HEK293T (cell line): ENCODE measurements around the gene DKKL1.
A peak's percentile ranks its signal among the peaks of the same experiment; 100 is the strongest.

Source experiments
- CTCF ChIA-PET: fragments of 350-600 bp; formaldehyde crosslinking; extraction: SDS; loops from one replicate; lab custom pipeline; 2021; ENCODE audit warnings: antibody characterized with exemption, inconsistent platforms; lab: Yijun Ruan, JAX
- POLR2A ChIA-PET: fragments of 350-600 bp; formaldehyde crosslinking; extraction: SDS; loops from one replicate; lab custom pipeline; 2020; ENCODE audit warnings: antibody characterized with exemption, inconsistent platforms; lab: Yijun Ruan, JAX
- DNase-seq: peaks from one replicate; pipeline ENCODE4 v3.0.0; 2012; ENCODE audit warnings: mixed read lengths; ENCODE audit errors: extremely low spot score
- ARNT ChIP-seq: fragments of 450-650 bp; IDR thresholded peaks from 2 replicates; pipeline ENCODE4 v1.6.1; 2017; ENCODE audit warnings: mild to moderate bottlenecking
- BHLHE40 ChIP-seq: fragments of 450-650 bp; IDR thresholded peaks from 2 replicates; pipeline ENCODE4 v1.6.1; 2016; ENCODE audit warnings: mild to moderate bottlenecking, moderate library complexity, borderline replicate concordance
- CTBP1 ChIP-seq: fragments of 450-650 bp; IDR thresholded peaks from 2 replicates; pipeline ENCODE4 v1.6.1; 2016; ENCODE audit warnings: borderline replicate concordance
- ELF4 ChIP-seq: fragments of 450-650 bp; IDR thresholded peaks from 2 replicates; pipeline ENCODE4 v1.6.1; 2017; ENCODE audit warnings: antibody characterized with exemption
- FOXA1 ChIP-seq: fragments of 450-650 bp; IDR thresholded peaks from 2 replicates; pipeline ENCODE4 v1.6.1; 2016; ENCODE audit warnings: mild to moderate bottlenecking
- FOXK2 ChIP-seq: fragments of 450-650 bp; IDR thresholded peaks from 2 replicates; pipeline ENCODE4 v1.6.1; 2016; ENCODE audit warnings: mild to moderate bottlenecking
- FOXM1 ChIP-seq: fragments of 450-650 bp; IDR thresholded peaks from 2 replicates; pipeline ENCODE4 v1.6.1; 2017; ENCODE audit warnings: mild to moderate bottlenecking, borderline replicate concordance
- HDGF ChIP-seq: fragments of 450-650 bp; IDR thresholded peaks from 2 replicates; pipeline ENCODE4 v1.6.1; 2017; ENCODE audit warnings: antibody characterized with exemption, borderline replicate concordance
- L3MBTL2 ChIP-seq: fragments of 450-650 bp; conservative IDR thresholded peaks from 2 replicates; pipeline ENCODE4 v1.6.1; 2016; ENCODE audit warnings: mild to moderate bottlenecking
- LEF1 ChIP-seq: fragments of 450-650 bp; IDR thresholded peaks from 2 replicates; pipeline ENCODE4 v1.6.1; 2017; ENCODE audit warnings: mild to moderate bottlenecking, borderline replicate concordance
- NFRKB ChIP-seq: fragments of 450-650 bp; IDR thresholded peaks from 2 replicates; pipeline ENCODE4 v1.6.1; 2016; ENCODE audit warnings: mild to moderate bottlenecking, moderate library complexity
- PKNOX1 ChIP-seq: fragments of 450-650 bp; IDR thresholded peaks from 2 replicates; pipeline ENCODE4 v1.6.1; 2016
- SP1 ChIP-seq: fragments of 450-650 bp; IDR thresholded peaks from 2 replicates; pipeline ENCODE4 v1.6.1; 2017
- SUZ12 ChIP-seq: fragments of 450-650 bp; IDR thresholded peaks from 2 replicates; pipeline ENCODE4 v1.6.1; 2016; ENCODE audit warnings: mild to moderate bottlenecking
- TARDBP ChIP-seq: fragments of 450-650 bp; IDR thresholded peaks from 2 replicates; pipeline ENCODE4 v1.6.1; 2016
- ZNF384 ChIP-seq: fragments of 450-650 bp; IDR thresholded peaks from 2 replicates; pipeline ENCODE4 v1.6.1; 2016

The DKKL1 gene

GRCh38 chr19:49390131-49390928 is 26.7 kb downstream of the DKKL1 start:
- CTCF ChIA-PET, result interaction anchor here (1.1 to 1.6 kb wide), 2 partner anchors 13 to 27 kb away, joined by 4 read pairs; no protein-coding TSS in a partner anchor
- TF ChIP-seq L3MBTL2 (no peak), BHLHE40 (no peak), PKNOX1 (no peak), CTBP1 (no peak), HDGF (no peak), FOXM1 (no peak), ARNT (no peak), TARDBP (no peak), ZNF384 (no peak), LEF1 (no peak), SUZ12 (no peak), ELF4 (no peak), FOXA1 (no peak)
- POLR2A ChIA-PET, result interaction anchor here (0.6 to 1.2 kb wide), 2 partner anchors 56 to 62 kb away, joined by 3 to 4 read pairs; partner anchors contain the start of gene ALDH16A1
- no peak for DNase-seq

GRCh38 chr19:49390929-49391359 is 27.3 kb downstream of the DKKL1 start:
- POLR2A ChIA-PET, result interaction anchor here (0.9 to 1.4 kb wide), 3 partner anchors 13 to 62 kb away, joined by 3 to 8 read pairs (median 6); partner anchors contain the start of genes ALDH16A1 and PIH1D1
- CTCF ChIA-PET, result interaction anchor here (0.6 to 1.6 kb wide), 9 partner anchors 13 to 105 kb away, joined by 3 to 11 read pairs (median 3); partner anchors contain the start of genes GFY and SLC17A7
- TF ChIP-seq SUZ12 (no peak), TARDBP (no peak), BHLHE40 (no peak), SP1 (no peak), FOXK2 (no peak), NFRKB (no peak), FOXM1 (no peak)
- no peak for DNase-seq

GRCh38 chr19:49391581-49392399 is 28.1 kb downstream of the DKKL1 start:
- DNase-seq, result peak; percentile 85
- TF ChIP-seq ZNF384, result no peak
- TF ChIP-seq TARDBP, result no peak
- TF ChIP-seq SP1, result no peak
- no peak for TF ChIP-seq L3MBTL2
- TF ChIP-seq PKNOX1, result peak; percentile 54; the same call in 1 of the 2 replicates
- ChIA-PET CTCF (interaction anchor here (0.6 to 2.0 kb wide), 12 partner anchors 12 to 104 kb away, joined by 3 to 11 read pairs (median 3); partner anchors contain the start of genes GFY and SLC17A7), POLR2A (interaction anchor here (0.9 to 1.4 kb wide), 3 partner anchors 12 to 62 kb away, joined by 3 to 8 read pairs (median 6); partner anchors contain the start of genes ALDH16A1 and PIH1D1)

GRCh38 chr19:49393881-49394280 is 30.2 kb downstream of the DKKL1 start:
- ChIA-PET CTCF (interaction anchor here (1.5 kb wide), 1 partner anchor 10 kb away, joined by 4 read pairs; no protein-coding TSS in a partner anchor), POLR2A (interaction anchor here (0.6 to 1.8 kb wide), 5 partner anchors 9 to 58 kb away, joined by 3 to 6 read pairs (median 4); partner anchors contain the start of gene PIH1D1)
- no peak for DNase-seq
- TF ChIP-seq FOXA1 (no peak), ZNF384 (no peak), PKNOX1 (no peak), FOXK2 (no peak), CTBP1 (no peak), ARNT (no peak), TARDBP (no peak), SP1 (no peak), SUZ12 (no peak), HDGF (no peak), LEF1 (no peak), ELF4 (no peak), BHLHE40 (no peak), NFRKB (no peak), L3MBTL2 (no peak)

GRCh38 chr19:49395581-49396407 is 32.1 kb downstream of the DKKL1 start:
- ChIA-PET POLR2A (no interaction called here), CTCF (no interaction called here)
- DNase-seq, result no peak
- no peak for TF ChIP-seq LEF1
- TF ChIP-seq CTBP1, result no peak
- TF ChIP-seq FOXA1, result no peak
- no peak for TF ChIP-seq ARNT
